Nephron (organoid): ENCODE data around the gene ANKRD13D.
A peak's percentile ranks its signal among the peaks of the same experiment; 100 is the strongest.

ENCODE experiments used
- H3K27ac Mint-ChIP-seq, 3 experiments: 2 replicates each; pipeline ENCODE4 v1.8.0; 2020; ENCODE audit warnings: mixed read lengths in 3 of 3, mild to moderate bottlenecking in 2 of 3, moderate library complexity in 1 of 3
- H3K27me3 Mint-ChIP-seq: 2 replicates; pipeline ENCODE4 v1.8.0; 2021; ENCODE audit warnings: low read depth, mild to moderate bottlenecking, moderate library complexity, mixed read lengths
- H3K36me3 Mint-ChIP-seq: 2 replicates; pipeline ENCODE4 v1.8.0; 2020; ENCODE audit warnings: low read depth, mixed read lengths
- H3K4me1 Mint-ChIP-seq: 2 replicates; pipeline ENCODE4 v1.8.0; 2020; ENCODE audit warnings: mixed read lengths
- H3K4me3 Mint-ChIP-seq, 3 experiments: 2 replicates each; pipeline ENCODE4 v1.8.0; 2020; ENCODE audit warnings: mild to moderate bottlenecking in 3 of 3, mixed read lengths in 3 of 3, moderate library complexity in 2 of 3
- H3K9me3 Mint-ChIP-seq: 2 replicates; pipeline ENCODE4 v1.8.0; 2020; ENCODE audit warnings: mixed read lengths
- CTCF ChIP-seq, 3 experiments: fragments of 200-600 bp; sonication (generic); IDR thresholded peaks; one replicate each; pipeline ENCODE4 v1.5.0; 2021; ENCODE audit warnings: antibody characterized with exemption in 3 of 3; ENCODE audit not compliant: unreplicated experiment in 3 of 3

Gene ANKRD13D

GRCh38 chr11:67270256-67271204 lies 18.6 kb upstream of the ANKRD13D start:
- no peaks in the 10 kb centered on the region for H3K9me3 Mint-ChIP-seq
- H3K27me3 Mint-ChIP-seq, result no peaks in the 10 kb centered on the region
- TF ChIP-seq CTCF (IDR thresholded peaks at IDR 0.05; ENCODE audit: unreplicated experiment in 3 of 3), result no peak
- H3K36me3 Mint-ChIP-seq, result no peaks in the 10 kb centered on the region
- H3K4me3 Mint-ChIP-seq, result peak overlapping the region; percentile 78 to 82 (median 79)
- H3K4me1 Mint-ChIP-seq, result peaks cover 43% of the 10 kb centered on the region
- H3K27ac Mint-ChIP-seq, result peak overlapping the region; percentile 87 to 95 (median 93)

GRCh38 chr11:67271205-67271540 lies 17.9 kb upstream of the ANKRD13D start:
- Mint-ChIP-seq H3K4me3 (peak overlapping the region; percentile 78 to 82 (median 79)), H3K27me3 (no peaks in the 10 kb centered on the region), H3K36me3 (no peaks in the 10 kb centered on the region), H3K9me3 (no peaks in the 10 kb centered on the region), H3K27ac (peak overlapping the region; percentile 87 to 95 (median 93)), H3K4me1 (peaks cover 41% of the 10 kb centered on the region)
- no peak for TF ChIP-seq CTCF (IDR thresholded peaks at IDR 0.05; ENCODE audit: unreplicated experiment in 3 of 3)

GRCh38 chr11:67271541-67272284 lies 17.4 kb upstream of the ANKRD13D start:
- Mint-ChIP-seq H3K4me3 (peak overlapping the region in 1 of 3 experiments; percentile 25), H3K36me3 (no peaks in the 10 kb centered on the region)
- TF ChIP-seq CTCF (IDR thresholded peaks at IDR 0.05; ENCODE audit: unreplicated experiment in 3 of 3), result no peak

GRCh38 chr11:67272327-67273259 lies 16.5 kb upstream of the ANKRD13D start:
- TF ChIP-seq CTCF (IDR thresholded peaks at IDR 0.05; ENCODE audit: unreplicated experiment in 3 of 3), result no peak
- H3K36me3 Mint-ChIP-seq, result no peaks in the 10 kb centered on the region

More at GRCh38 chr11:67271541-67272284, 17.4 kb upstream of the ANKRD13D start:
- no peaks in the 10 kb centered on the region for H3K27me3 Mint-ChIP-seq
- peaks cover 46% of the 10 kb centered on the region for H3K4me1 Mint-ChIP-seq
- no peaks in the 10 kb centered on the region for H3K9me3 Mint-ChIP-seq
- H3K27ac Mint-ChIP-seq, result peak overlapping the region; percentile 87 to 95 (median 93)

GRCh38 chr11:67273260-67273990 lies 15.7 kb upstream of the ANKRD13D start:
- H3K27ac Mint-ChIP-seq, result no peak overlapping the region
- H3K27me3 Mint-ChIP-seq, result no peaks in the 10 kb centered on the region
- H3K9me3 Mint-ChIP-seq, result no peaks in the 10 kb centered on the region
- peaks cover 41% of the 10 kb centered on the region for H3K4me1 Mint-ChIP-seq
- H3K4me3 Mint-ChIP-seq, result no peak overlapping the region
- no peak for TF ChIP-seq CTCF (IDR thresholded peaks at IDR 0.05; ENCODE audit: unreplicated experiment in 3 of 3)
- no peaks in the 10 kb centered on the region for H3K36me3 Mint-ChIP-seq

More at GRCh38 chr11:67272327-67273259, 16.5 kb upstream of the ANKRD13D start:
- Mint-ChIP-seq H3K4me1 (peaks cover 47% of the 10 kb centered on the region), H3K27ac (no peak overlapping the region), H3K27me3 (no peaks in the 10 kb centered on the region), H3K4me3 (no peak overlapping the region), H3K9me3 (no peaks in the 10 kb centered on the region)
